ENCODE results near the gene ANGPT4. TPM values are rescaled to one million over a fixed set of nuclear protein-coding genes. Genes with fewer than 3 reads are reported as not detected.

The ANGPT4 gene, protein sequence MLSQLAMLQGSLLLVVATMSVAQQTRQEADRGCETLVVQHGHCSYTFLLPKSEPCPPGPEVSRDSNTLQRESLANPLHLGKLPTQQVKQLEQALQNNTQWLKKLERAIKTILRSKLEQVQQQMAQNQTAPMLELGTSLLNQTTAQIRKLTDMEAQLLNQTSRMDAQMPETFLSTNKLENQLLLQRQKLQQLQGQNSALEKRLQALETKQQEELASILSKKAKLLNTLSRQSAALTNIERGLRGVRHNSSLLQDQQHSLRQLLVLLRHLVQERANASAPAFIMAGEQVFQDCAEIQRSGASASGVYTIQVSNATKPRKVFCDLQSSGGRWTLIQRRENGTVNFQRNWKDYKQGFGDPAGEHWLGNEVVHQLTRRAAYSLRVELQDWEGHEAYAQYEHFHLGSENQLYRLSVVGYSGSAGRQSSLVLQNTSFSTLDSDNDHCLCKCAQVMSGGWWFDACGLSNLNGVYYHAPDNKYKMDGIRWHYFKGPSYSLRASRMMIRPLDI
- not detected in 2 replicates for polyA plus RNA-seq

DNA sequence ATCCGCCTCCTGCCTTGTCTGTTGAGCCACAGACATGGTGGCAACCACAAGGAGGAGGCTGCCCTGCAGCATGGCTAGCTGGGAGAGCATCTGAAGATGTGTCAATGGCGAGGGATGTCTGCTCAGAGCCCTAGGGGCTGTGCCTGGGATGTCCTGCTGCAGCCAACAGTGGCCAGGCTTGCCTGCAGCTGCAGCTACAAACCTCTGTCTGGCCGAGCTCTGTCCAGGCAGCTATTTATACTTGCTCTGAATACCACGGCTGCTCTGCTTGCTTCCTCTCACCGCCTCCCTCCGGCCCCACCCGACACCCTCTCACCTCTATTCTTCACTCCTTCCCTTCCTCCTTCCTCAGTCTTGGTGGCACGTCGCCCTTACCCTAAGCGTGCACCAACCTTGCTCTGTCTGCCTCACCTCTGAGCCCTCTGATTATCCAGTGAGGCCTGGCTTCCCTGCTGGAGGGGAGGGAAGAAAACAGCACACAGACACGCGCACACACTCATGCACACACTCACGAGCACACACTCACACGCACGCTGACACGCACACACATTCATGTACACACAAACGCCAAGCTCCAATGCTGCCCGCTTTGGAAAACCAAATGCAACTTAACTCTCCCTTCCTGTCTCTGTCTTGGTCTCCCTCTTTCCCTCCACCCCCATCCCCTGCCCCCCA is at the start of gene ANGPT4:
Gene ANGPT4 (minus strand): TSS at position 210 of the 675 bp plus-strand sequence. CDS start 120 bp downstream, at position 90.

DNA sequence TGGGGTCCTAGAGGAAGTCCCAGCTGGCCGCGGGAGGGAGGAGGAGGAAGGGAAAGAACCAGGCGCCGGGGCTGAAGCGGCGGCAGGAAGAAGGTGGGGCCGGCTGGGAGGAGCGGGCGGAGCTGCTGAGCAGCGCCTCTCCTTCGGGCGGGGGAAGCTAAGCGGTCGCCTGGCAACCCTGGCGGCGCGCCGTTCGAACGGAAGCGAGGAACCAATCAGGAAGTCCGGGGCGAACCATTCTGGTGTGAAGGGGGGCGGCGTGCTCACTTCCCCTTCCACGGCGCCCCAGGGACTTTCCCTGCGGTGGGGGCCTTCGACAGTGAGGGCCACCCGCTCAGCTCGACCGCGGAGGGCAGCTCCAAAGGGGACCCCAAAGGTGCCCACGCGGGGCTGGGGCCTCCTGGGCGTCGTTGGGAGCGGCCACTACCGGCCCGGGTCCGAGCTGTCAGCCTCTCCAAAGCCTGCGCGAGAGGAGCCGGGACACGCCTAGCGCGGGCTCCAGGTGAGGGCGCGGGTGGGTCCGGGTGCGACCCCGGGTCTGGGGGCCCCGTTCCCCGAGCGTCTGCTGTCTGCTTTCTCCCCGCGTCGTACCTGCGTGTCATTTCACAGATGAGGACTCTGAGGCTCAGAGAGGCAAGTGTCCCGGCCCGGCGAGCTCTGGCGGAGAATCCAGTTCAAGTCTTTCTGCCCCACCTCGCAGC is 82.5 kb downstream of the ANGPT4 start, which contains the start of gene FAM110A:
Gene FAM110A (plus strand): TSS at position 266 of the 701 bp plus-strand sequence. CDS start 11,090 bp downstream, outside the sequence.

Other genes starting within 250 kb of the ANGPT4 start
- gene SCRT2, start 240.5 kb downstream of the ANGPT4 start, polyA plus RNA-seq, result 0.36 TPM in 1 of 2 replicates, not detected in the other
- not detected in 2 replicates for gene SLC52A3, start 147.8 kb downstream of the ANGPT4 start, polyA plus RNA-seq
- 0.30 and 0.39 TPM in 2 replicates for gene FAM110A, start 82.6 kb downstream of the ANGPT4 start, polyA plus RNA-seq
- not detected in 2 replicates for gene RSPO4, start 86.0 kb upstream of the ANGPT4 start, polyA plus RNA-seq
- gene PSMF1, start 202.3 kb upstream of the ANGPT4 start, polyA plus RNA-seq, result 82.7 and 102 TPM in 2 replicates